ENCODE data around the gene GATM. TPM values are rescaled to one million over a fixed set of nuclear protein-coding genes. Genes with fewer than 3 reads are reported as not detected.

GATM gene
- total RNA-seq, 4 donors from 2014 or later: 15.4 to 38.3 (median 25.4) TPM

- TF ChIP-seq POLR2A (IDR thresholded peaks at IDR 0.05): no peak
- no peak for TF ChIP-seq CTCF (IDR thresholded peaks at IDR 0.05)
- no peak for TF ChIP-seq EP300 (IDR thresholded peaks at IDR 0.05)
- TF ChIP-seq POLR2AphosphoS5 (IDR thresholded peaks at IDR 0.05): no peak
- ATAC-seq: no peak
- Histone ChIP-seq H3K4me1 (peaks cover 0 to 10% (median 0%) of the 10 kb centered on the region in 3 donors), H3K36me3 (peaks cover 0 to 87% of the 10 kb centered on the region in 2 donors), H3K9me3 (no peaks in the 10 kb centered on the region), H3K27ac (no peak overlapping the region), H3K27me3 (no peaks in the 10 kb centered on the region), H3K4me3 (no peak overlapping the region)
Measured at GRCh38 chr15:45362419-45362818, 15.9 kb downstream of the GATM start.

GRCh38 chr15:45361878-45362277 lies 16.5 kb downstream of the GATM start:
- no peaks in the 10 kb centered on the region for H3K9me3 ChIP-seq
- no peak for ATAC-seq
- no peak overlapping the region for H3K27ac ChIP-seq
- H3K4me3 ChIP-seq: no peak overlapping the region
- TF ChIP-seq EP300 (IDR thresholded peaks at IDR 0.05): no peak
- peaks cover 0 to 82% of the 10 kb centered on the region in 2 donors for H3K36me3 ChIP-seq
- H3K27me3 ChIP-seq: no peaks in the 10 kb centered on the region
- 72 to 93% methylated on average over 2 to 4 of the region's 7 CpGs for WGBS, 2 donors (ENCODE audit: low coverage in 1 of 2)
- peaks cover 0 to 10% (median 0%) of the 10 kb centered on the region in 3 donors for H3K4me1 ChIP-seq

- Histone ChIP-seq H3K27me3 (peaks cover 4% of the 10 kb centered on the region), H3K4me1 (no peaks in the 10 kb centered on the region), H3K27ac (no peak overlapping the region), H3K4me3 (no peak overlapping the region), H3K9me3 (no peaks in the 10 kb centered on the region), H3K36me3 (peaks cover 0 to 23% of the 10 kb centered on the region in 2 donors)
- no peak for ATAC-seq
- TF ChIP-seq CTCF (IDR thresholded peaks at IDR 0.05): no peak
- no peak for TF ChIP-seq POLR2A (IDR thresholded peaks at IDR 0.05)
- no peak for TF ChIP-seq POLR2AphosphoS5 (IDR thresholded peaks at IDR 0.05)
- TF ChIP-seq EP300 (IDR thresholded peaks at IDR 0.05): no peak
- WGBS, 2 donors (ENCODE audit: low coverage in 1 of 2): 91 to 97% methylated on average over 2 of the region's 2 CpGs
Measured at GRCh38 chr15:45355860-45356259, 22.5 kb downstream of the GATM start.

- Histone ChIP-seq H3K27ac (no peak overlapping the region), H3K4me3 (no peak overlapping the region), H3K9me3 (no peaks in the 10 kb centered on the region), H3K27me3 (peaks cover 5% of the 10 kb centered on the region), H3K36me3 (peaks cover 0 to 11% of the 10 kb centered on the region in 2 donors), H3K4me1 (no peaks in the 10 kb centered on the region)
- ATAC-seq: no peak
- no peak for TF ChIP-seq POLR2A (IDR thresholded peaks at IDR 0.05)
- TF ChIP-seq CTCF (IDR thresholded peaks at IDR 0.05): no peak
- no peak for TF ChIP-seq EP300 (IDR thresholded peaks at IDR 0.05)
- no peak for TF ChIP-seq POLR2AphosphoS5 (IDR thresholded peaks at IDR 0.05)
- WGBS, 2 donors (ENCODE audit: low coverage in 1 of 2): 81 to 95% methylated on average over 4 to 5 of the region's 5 CpGs
Measured at GRCh38 chr15:45354711-45355110, 23.6 kb downstream of the GATM start.

GRCh38 chr15:45351227-45351626 lies 27.1 kb downstream of the GATM start:
- H3K27me3 ChIP-seq: peaks cover 17% of the 10 kb centered on the region
- H3K4me1 ChIP-seq: no peaks in the 10 kb centered on the region
- WGBS, 2 donors (ENCODE audit: low coverage in 1 of 2): 70% methylated on average over 2 of the region's 2 CpGs; no CpG with 5 or more reads in 1 of the 2 donors
- H3K4me3 ChIP-seq: no peak overlapping the region
- H3K27ac ChIP-seq: no peak overlapping the region
- H3K9me3 ChIP-seq: no peaks in the 10 kb centered on the region
- ATAC-seq: no peak
- H3K36me3 ChIP-seq: no peaks in the 10 kb centered on the region
- TF ChIP-seq CTCF (IDR thresholded peaks at IDR 0.05): no peak
- no peak for TF ChIP-seq POLR2A (IDR thresholded peaks at IDR 0.05)
- TF ChIP-seq EP300 (IDR thresholded peaks at IDR 0.05): no peak
